WI38 (cell line): ENCODE measurements around the gene SDHB.

ENCODE experiments used
- H3K4me3 ChIP-seq: 2 replicates; pipeline ENCODE4 v1.5.1; 2011; ENCODE audit warnings: low read depth, mild to moderate bottlenecking, control low read depth, low read length
- CTCF ChIP-seq: IDR thresholded peaks from 2 replicates; pipeline ENCODE4 v1.5.1; 2012; ENCODE audit warnings: low read depth, mild to moderate bottlenecking, control low read depth, low read length

Gene SDHB

DNA sequence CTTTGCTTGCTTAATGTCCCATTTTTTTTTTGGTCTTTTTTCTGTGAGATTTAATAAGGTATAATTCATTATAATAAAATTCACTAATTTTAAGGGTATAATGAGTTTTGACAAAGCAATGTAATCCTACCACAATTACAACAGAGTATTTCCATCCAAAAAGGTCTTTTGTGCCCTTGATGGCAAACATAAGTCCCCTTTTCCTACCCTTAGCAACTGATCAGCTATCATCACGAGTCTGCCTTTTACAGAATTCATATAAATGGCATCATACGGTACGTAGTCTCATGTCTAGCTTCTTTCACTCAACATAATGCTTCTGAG, 7.5 kb downstream of the SDHB start:
- no peak for TF ChIP-seq CTCF
- H3K4me3 ChIP-seq, result no peak overlapping the region

- peak; percentile 46; the same call in 1 of the 2 replicates for TF ChIP-seq CTCF
- no peak overlapping the region for H3K4me3 ChIP-seq
Measured at GRCh38 chr1:17045634-17046333, 8.0 kb downstream of the SDHB start.

DNA sequence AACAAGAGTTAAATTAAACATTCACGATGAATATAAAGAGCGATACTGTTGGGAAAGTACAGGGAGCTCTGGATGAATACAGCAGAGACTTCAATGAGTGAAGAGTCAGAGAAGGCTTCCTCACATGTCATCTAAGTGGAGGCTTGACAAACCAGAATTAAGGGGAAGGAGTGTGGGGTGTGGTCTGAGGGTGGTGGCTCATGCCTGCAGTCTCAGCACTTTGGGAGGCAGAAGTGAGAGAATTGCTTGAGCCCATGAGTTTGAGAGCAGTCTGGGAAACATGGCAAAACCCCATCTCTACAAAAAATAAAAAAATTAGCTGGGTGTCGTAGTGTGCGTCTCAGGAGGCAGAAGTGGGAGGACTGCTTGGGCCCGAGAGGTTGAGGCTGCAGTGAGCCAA, 8.7 kb downstream of the SDHB start:
- TF ChIP-seq CTCF, result no peak
- H3K4me3 ChIP-seq, result no peak overlapping the region

GRCh38 chr1:17043676-17044075, 10.2 kb downstream of the SDHB start:
- no peak overlapping the region for H3K4me3 ChIP-seq
- TF ChIP-seq CTCF, result no peak

GRCh38 chr1:17040135-17040534, 13.7 kb downstream of the SDHB start:
- no peak for TF ChIP-seq CTCF
- no peak overlapping the region for H3K4me3 ChIP-seq

DNA sequence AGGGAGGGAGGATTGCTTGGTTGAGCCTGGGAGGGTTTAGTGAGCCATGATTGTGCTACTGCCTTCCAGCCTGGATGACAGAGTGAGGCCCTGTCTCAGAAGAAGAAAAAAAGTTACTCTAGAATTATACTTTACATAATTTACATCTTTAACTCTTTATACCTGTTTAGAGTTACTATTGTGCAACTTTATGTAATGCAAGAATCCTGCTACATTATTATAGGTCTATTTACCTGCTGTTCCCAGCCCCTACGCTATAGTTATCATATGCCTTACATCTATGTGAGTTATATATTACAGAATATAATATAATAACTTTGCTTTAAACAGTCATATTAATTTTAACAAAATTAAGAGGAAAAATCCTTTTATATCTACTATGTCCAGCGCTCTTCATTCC, 14.3 kb downstream of the SDHB start:
- H3K4me3 ChIP-seq, result no peak overlapping the region
- TF ChIP-seq CTCF, result no peak

- no peak for TF ChIP-seq CTCF
- H3K4me3 ChIP-seq, result no peak overlapping the region
Measured at GRCh38 chr1:17033481-17033880, 20.4 kb downstream of the SDHB start.
